Stomach smooth muscle (tissue), 2 donors: ENCODE results near the gene SORT1.

Experiments used
- H3K27ac ChIP-seq: one replicate; pipeline ENCODE4 v1.7.0; 2013; ENCODE audit warnings: mild to moderate bottlenecking, low read length, inconsistent platforms
- H3K27me3 ChIP-seq, 2 donors: one replicate each; pipeline ENCODE4 v1.7.0; 2013; ENCODE audit warnings: low read length in 2 of 2; ENCODE audit not compliant: insufficient read depth in 2 of 2, control insufficient read depth in 1 of 2
- H3K36me3 ChIP-seq, 2 donors: one replicate each; pipeline ENCODE4 v1.7.0; 2013; ENCODE audit warnings: low read length in 2 of 2; ENCODE audit not compliant: control insufficient read depth in 2 of 2, insufficient read depth in 2 of 2
- H3K4me1 ChIP-seq: one replicate; pipeline ENCODE4 v1.7.0; 2013; ENCODE audit warnings: low read length; ENCODE audit not compliant: control insufficient read depth, insufficient read depth
- H3K4me3 ChIP-seq, 2 donors: one replicate each; pipeline ENCODE4 v1.7.0; 2013; ENCODE audit warnings: low read length in 2 of 2
- H3K9ac ChIP-seq, 2 donors: one replicate each; pipeline ENCODE4 v1.7.0; 2013; ENCODE audit warnings: low read length in 2 of 2, mild to moderate bottlenecking in 1 of 2
- H3K9me3 ChIP-seq, 2 donors: one replicate each; pipeline ENCODE4 v1.7.0; 2013; ENCODE audit warnings: low read length in 2 of 2; ENCODE audit not compliant: control insufficient read depth in 2 of 2
- donor health status: healthy.
- donor health status: Pancreatic carcinoma.

The SORT1 gene

GRCh38 chr1:109426281-109427170 is 28.8 kb upstream of the SORT1 start, which contains the start of gene PSMA5:
PSMA5 (minus strand) TSS chr1:109426448; CDS start chr1:109426330, 118 bp downstream.
- Histone ChIP-seq H3K27me3 (no peaks in the 10 kb centered on the region), H3K9ac (peak within 1 kb of the TSS; percentile 77 to 90), H3K27ac (peak within 1 kb of the TSS; percentile 85), H3K4me3 (peak within 1 kb of the TSS; percentile 92), H3K4me1 (peaks cover 15% of the 10 kb centered on the region), H3K9me3 (no peaks in the 10 kb centered on the region), H3K36me3 (no peaks in the 10 kb centered on the region)

DNA sequence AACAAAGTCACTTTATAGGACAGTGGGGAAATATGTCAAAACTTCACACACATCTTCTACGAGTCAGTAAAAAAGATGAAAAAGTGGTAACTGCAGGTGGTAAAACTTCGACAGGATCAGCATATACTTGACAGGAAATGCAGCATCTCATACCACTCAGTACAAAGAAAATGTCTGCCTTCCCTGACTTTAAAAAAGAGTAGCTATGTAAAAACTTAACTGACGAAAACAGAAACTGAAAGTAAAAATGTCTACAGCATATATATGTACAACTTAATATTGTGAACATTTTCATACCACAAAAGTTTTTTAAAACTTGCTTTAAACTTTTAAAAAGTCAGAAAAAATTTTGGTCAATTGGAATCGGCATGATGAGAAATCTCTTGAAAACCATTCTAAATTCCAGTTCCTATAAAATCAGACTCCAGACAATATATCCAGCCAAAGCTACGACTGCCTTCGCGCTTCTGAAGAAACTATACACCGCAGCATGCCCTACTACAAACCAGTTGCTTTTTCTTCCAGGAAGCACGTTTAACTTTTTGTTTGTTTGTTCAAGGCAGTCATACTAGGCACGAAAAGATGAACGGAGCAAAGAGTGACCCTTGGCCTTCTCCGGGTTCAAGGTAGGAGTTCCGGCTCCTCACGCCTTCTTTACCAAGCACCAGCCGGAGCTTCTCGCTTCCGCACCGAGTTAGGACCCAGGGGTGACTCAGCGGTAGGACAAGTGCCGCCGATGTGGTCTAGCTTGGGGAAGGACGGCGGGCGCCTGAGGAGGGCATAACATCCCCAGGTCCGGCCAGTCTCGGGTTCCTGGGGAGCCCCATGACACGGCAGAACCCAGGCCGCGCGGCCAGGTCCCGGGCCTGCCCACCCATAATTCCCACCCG is 27.9 kb upstream of the SORT1 start:
- Histone ChIP-seq H3K27ac (peak overlapping the region; percentile 85), H3K9ac (peak overlapping the region; percentile 77 to 90)

GRCh38 chr1:109423498-109423897 is 25.8 kb upstream of the SORT1 start:
- H3K9me3 ChIP-seq, result no peaks in the 10 kb centered on the region
- H3K4me1 ChIP-seq, result peaks cover 15% of the 10 kb centered on the region
- H3K36me3 ChIP-seq, result peaks cover 11 to 12% of the 10 kb centered on the region in 2 donors
- H3K27ac ChIP-seq, result no peak overlapping the region
- no peaks in the 10 kb centered on the region for H3K27me3 ChIP-seq
- H3K9ac ChIP-seq, result no peak overlapping the region
- no peak overlapping the region for H3K4me3 ChIP-seq

More for the DNA sequence above, 27.9 kb upstream of the SORT1 start:
- H3K4me1 ChIP-seq, result peaks cover 15% of the 10 kb centered on the region
- H3K4me3 ChIP-seq, result peak overlapping the region; percentile 92
- H3K9me3 ChIP-seq, result no peaks in the 10 kb centered on the region
- H3K27me3 ChIP-seq, result no peaks in the 10 kb centered on the region
- peaks cover 5 to 7% of the 10 kb centered on the region in 2 donors for H3K36me3 ChIP-seq

DNA sequence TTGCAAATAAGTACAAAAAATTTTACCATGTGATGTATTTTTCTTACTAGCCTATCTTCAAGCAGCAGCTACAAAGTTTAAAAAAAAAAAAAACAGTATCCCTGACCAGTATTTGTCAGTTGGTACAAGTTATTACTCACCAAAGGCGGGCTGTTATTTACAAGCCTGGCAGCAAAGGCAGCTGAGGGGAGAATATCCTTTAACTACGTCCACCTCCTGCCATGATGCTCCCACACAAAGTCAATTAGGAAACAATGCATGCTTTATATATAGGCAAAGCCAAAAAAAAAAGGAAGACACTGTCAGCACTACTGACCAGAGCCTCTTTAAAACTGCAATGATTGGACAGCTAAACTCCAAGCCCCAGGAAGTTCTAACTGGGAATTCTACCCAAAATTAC is 14.8 kb upstream of the SORT1 start:
- no peak overlapping the region for H3K9ac ChIP-seq
- no peak overlapping the region for H3K27ac ChIP-seq
- peaks cover 54 to 58% of the 10 kb centered on the region in 2 donors for H3K36me3 ChIP-seq
- H3K9me3 ChIP-seq, result no peaks in the 10 kb centered on the region
- no peaks in the 10 kb centered on the region for H3K27me3 ChIP-seq
- H3K4me3 ChIP-seq, result no peak overlapping the region
- H3K4me1 ChIP-seq, result no peaks in the 10 kb centered on the region

DNA sequence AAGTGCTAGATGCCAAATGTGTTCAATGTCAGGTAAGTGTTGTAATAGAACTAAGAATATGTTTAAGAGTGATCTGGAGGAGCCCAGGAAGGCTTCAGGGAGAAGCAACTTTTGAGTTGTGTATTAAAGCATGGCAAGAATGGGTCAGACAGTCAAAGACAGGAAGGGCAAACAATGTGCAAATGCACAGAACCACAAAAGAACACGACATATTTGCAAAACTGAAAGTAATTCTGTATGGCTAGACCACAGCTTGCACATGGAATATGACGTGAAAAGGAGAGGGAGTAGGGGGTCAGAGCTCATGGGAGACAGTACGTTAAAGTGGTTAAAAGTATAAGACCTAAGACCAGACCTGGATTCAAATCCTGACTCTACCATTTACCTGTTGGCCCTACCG is 7.1 kb upstream of the SORT1 start:
- no peak overlapping the region for H3K27ac ChIP-seq
- no peaks in the 10 kb centered on the region for H3K9me3 ChIP-seq
- H3K4me1 ChIP-seq, result no peaks in the 10 kb centered on the region
- no peak overlapping the region for H3K4me3 ChIP-seq
- no peak overlapping the region for H3K9ac ChIP-seq
- H3K36me3 ChIP-seq, result peaks cover 20 to 30% of the 10 kb centered on the region in 2 donors
- H3K27me3 ChIP-seq, result no peaks in the 10 kb centered on the region

- peaks cover 10 to 16% of the 10 kb centered on the region in 2 donors for H3K36me3 ChIP-seq
These were observed 4.3 kb upstream of the SORT1 start for GRCh38 chr1:109402025-109402424.

GRCh38 chr1:109400035-109400655 is 2.4 kb upstream of the SORT1 start:
- Histone ChIP-seq H3K36me3 (peaks cover 8 to 13% of the 10 kb centered on the region in 2 donors), H3K9ac (no peak overlapping the region), H3K4me1 (peaks cover 15% of the 10 kb centered on the region), H3K27me3 (no peaks in the 10 kb centered on the region), H3K4me3 (no peak overlapping the region), H3K27ac (no peak overlapping the region), H3K9me3 (no peaks in the 10 kb centered on the region)

More at GRCh38 chr1:109402025-109402424, 4.3 kb upstream of the SORT1 start:
- Histone ChIP-seq H3K27me3 (no peaks in the 10 kb centered on the region), H3K27ac (no peak overlapping the region), H3K4me1 (peaks cover 8% of the 10 kb centered on the region), H3K9ac (no peak overlapping the region), H3K9me3 (no peaks in the 10 kb centered on the region), H3K4me3 (no peak overlapping the region)

GRCh38 chr1:109399326-109399957 is 1.7 kb upstream of the SORT1 start:
- no peak overlapping the region for H3K9ac ChIP-seq
- H3K27ac ChIP-seq, result no peak overlapping the region

GRCh38 chr1:109398343-109399225 is 866 bp upstream of the SORT1 start:
- peak overlapping the region; percentile 55 to 64 for H3K9ac ChIP-seq
- H3K4me3 ChIP-seq, result peak overlapping the region; percentile 65 to 81
- H3K27me3 ChIP-seq, result no peaks in the 10 kb centered on the region
- H3K27ac ChIP-seq, result peak overlapping the region; percentile 73
- H3K4me1 ChIP-seq, result peaks cover 15% of the 10 kb centered on the region
- peaks cover 3 to 9% of the 10 kb centered on the region in 2 donors for H3K36me3 ChIP-seq
- H3K9me3 ChIP-seq, result no peaks in the 10 kb centered on the region

More at GRCh38 chr1:109399326-109399957, 1.7 kb upstream of the SORT1 start:
- peaks cover 3 to 9% of the 10 kb centered on the region in 2 donors for H3K36me3 ChIP-seq
- no peak overlapping the region for H3K4me3 ChIP-seq
- H3K9me3 ChIP-seq, result no peaks in the 10 kb centered on the region
- peaks cover 15% of the 10 kb centered on the region for H3K4me1 ChIP-seq
- no peaks in the 10 kb centered on the region for H3K27me3 ChIP-seq
